ENCODE measurements around the gene AGPAT4. TPM values are rescaled to one million over a fixed set of nuclear protein-coding genes. Genes with fewer than 3 reads are reported as not detected.

Gene AGPAT4
- total RNA-seq, 1 donor from 2014 or later, result 8.3 TPM

GRCh38 chr6:161101517-161101916 is 172.3 kb downstream of the AGPAT4 start:
- H3K27me3 Mint-ChIP-seq (ENCODE audit: unreplicated experiment), result no peaks in the 10 kb centered on the region
- no peak overlapping the region for H3K4me3 Mint-ChIP-seq (ENCODE audit: unreplicated experiment)
- TF ChIP-seq, protein P1, sequence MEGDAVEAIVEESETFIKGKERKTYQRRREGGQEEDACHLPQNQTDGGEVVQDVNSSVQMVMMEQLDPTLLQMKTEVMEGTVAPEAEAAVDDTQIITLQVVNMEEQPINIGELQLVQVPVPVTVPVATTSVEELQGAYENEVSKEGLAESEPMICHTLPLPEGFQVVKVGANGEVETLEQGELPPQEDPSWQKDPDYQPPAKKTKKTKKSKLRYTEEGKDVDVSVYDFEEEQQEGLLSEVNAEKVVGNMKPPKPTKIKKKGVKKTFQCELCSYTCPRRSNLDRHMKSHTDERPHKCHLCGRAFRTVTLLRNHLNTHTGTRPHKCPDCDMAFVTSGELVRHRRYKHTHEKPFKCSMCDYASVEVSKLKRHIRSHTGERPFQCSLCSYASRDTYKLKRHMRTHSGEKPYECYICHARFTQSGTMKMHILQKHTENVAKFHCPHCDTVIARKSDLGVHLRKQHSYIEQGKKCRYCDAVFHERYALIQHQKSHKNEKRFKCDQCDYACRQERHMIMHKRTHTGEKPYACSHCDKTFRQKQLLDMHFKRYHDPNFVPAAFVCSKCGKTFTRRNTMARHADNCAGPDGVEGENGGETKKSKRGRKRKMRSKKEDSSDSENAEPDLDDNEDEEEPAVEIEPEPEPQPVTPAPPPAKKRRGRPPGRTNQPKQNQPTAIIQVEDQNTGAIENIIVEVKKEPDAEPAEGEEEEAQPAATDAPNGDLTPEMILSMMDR (IDR thresholded peaks at IDR 0.05), result peak; percentile 57
- peaks cover 48% of the 10 kb centered on the region for H3K36me3 Mint-ChIP-seq (ENCODE audit: unreplicated experiment)
- H3K27ac Mint-ChIP-seq (ENCODE audit: unreplicated experiment), result no peak overlapping the region
- H3K4me1 Mint-ChIP-seq (ENCODE audit: unreplicated experiment), result peaks cover 10% of the 10 kb centered on the region
- no peaks in the 10 kb centered on the region for H3K9me3 Mint-ChIP-seq (ENCODE audit: unreplicated experiment)
- no peak for DNase-seq (ENCODE audit: extremely low spot score, unreplicated experiment)

DNA sequence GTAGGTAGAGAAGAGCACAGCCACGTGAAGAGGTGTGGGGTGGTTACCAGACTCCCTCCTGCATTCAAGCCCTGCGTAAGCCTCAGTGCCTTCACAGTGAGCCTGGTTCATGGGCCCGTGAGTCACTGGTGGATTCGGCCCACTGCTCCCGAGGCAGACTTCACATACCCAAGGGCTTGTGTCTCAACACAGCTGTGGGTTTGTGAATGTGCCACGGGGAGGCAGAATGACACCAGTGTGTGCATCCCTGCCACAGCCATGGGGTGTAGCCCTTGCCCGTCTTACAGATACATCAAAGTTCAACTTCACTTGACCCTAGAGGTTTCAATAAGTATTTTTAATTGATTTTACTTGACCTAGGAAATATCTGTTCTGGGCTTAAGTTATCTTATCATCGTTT is 173.8 kb downstream of the AGPAT4 start:
- TF ChIP-seq, protein P1 (IDR thresholded peaks at IDR 0.05), result no peak
- Mint-ChIP-seq H3K27ac (ENCODE audit: unreplicated experiment) (no peak overlapping the region), H3K4me1 (ENCODE audit: unreplicated experiment) (peaks cover 5% of the 10 kb centered on the region), H3K36me3 (ENCODE audit: unreplicated experiment) (peaks cover 44% of the 10 kb centered on the region), H3K9me3 (ENCODE audit: unreplicated experiment) (no peaks in the 10 kb centered on the region), H3K27me3 (ENCODE audit: unreplicated experiment) (no peaks in the 10 kb centered on the region), H3K4me3 (ENCODE audit: unreplicated experiment) (no peak overlapping the region)
- DNase-seq (ENCODE audit: extremely low spot score, unreplicated experiment), result no peak

GRCh38 chr6:161095916-161096315 is 177.9 kb downstream of the AGPAT4 start:
- TF ChIP-seq, protein P1 (IDR thresholded peaks at IDR 0.05), result no peak
- Mint-ChIP-seq H3K4me1 (ENCODE audit: unreplicated experiment) (peaks cover 8% of the 10 kb centered on the region), H3K36me3 (ENCODE audit: unreplicated experiment) (peaks cover 50% of the 10 kb centered on the region), H3K9me3 (ENCODE audit: unreplicated experiment) (no peaks in the 10 kb centered on the region), H3K27me3 (ENCODE audit: unreplicated experiment) (no peaks in the 10 kb centered on the region), H3K27ac (ENCODE audit: unreplicated experiment) (no peak overlapping the region), H3K4me3 (ENCODE audit: unreplicated experiment) (no peak overlapping the region)
- no peak for DNase-seq (ENCODE audit: extremely low spot score, unreplicated experiment)

DNA sequence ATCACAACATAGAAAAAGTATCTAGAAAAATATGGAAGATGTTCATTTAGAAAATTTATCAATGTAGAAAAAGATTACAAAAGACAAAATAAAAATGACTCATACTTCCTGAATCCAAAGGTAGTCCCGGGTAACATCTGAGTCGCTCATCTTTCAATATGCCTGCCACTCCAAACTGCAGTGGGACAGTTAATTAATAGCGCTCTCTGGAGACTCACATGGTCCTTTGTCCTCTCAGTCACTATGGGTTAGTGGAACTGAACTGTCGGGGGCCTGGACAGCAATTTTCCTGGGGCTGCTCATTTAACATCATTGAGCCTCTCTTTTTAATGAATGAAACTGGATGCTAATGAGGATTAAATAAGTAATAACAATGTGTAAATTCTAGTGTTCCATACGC is 178.9 kb downstream of the AGPAT4 start:
- TF ChIP-seq, protein P1 (IDR thresholded peaks at IDR 0.05), result no peak
- no peak overlapping the region for H3K27ac Mint-ChIP-seq (ENCODE audit: unreplicated experiment)

GRCh38 chr6:161091972-161092701 is 181.7 kb downstream of the AGPAT4 start:
- no peak for DNase-seq (ENCODE audit: extremely low spot score, unreplicated experiment)
- TF ChIP-seq, protein P1 (IDR thresholded peaks at IDR 0.05), result no peak

More for the DNA sequence above, 178.9 kb downstream of the AGPAT4 start:
- H3K27me3 Mint-ChIP-seq (ENCODE audit: unreplicated experiment), result no peaks in the 10 kb centered on the region
- H3K36me3 Mint-ChIP-seq (ENCODE audit: unreplicated experiment), result peaks cover 51% of the 10 kb centered on the region
- no peak overlapping the region for H3K4me3 Mint-ChIP-seq (ENCODE audit: unreplicated experiment)
- peaks cover 8% of the 10 kb centered on the region for H3K4me1 Mint-ChIP-seq (ENCODE audit: unreplicated experiment)
- DNase-seq (ENCODE audit: extremely low spot score, unreplicated experiment), result no peak
- H3K9me3 Mint-ChIP-seq (ENCODE audit: unreplicated experiment), result no peaks in the 10 kb centered on the region

More at GRCh38 chr6:161091972-161092701, 181.7 kb downstream of the AGPAT4 start:
- Mint-ChIP-seq H3K36me3 (ENCODE audit: unreplicated experiment) (peaks cover 46% of the 10 kb centered on the region), H3K27me3 (ENCODE audit: unreplicated experiment) (no peaks in the 10 kb centered on the region), H3K4me3 (ENCODE audit: unreplicated experiment) (no peak overlapping the region), H3K27ac (ENCODE audit: unreplicated experiment) (no peak overlapping the region), H3K9me3 (ENCODE audit: unreplicated experiment) (no peaks in the 10 kb centered on the region), H3K4me1 (ENCODE audit: unreplicated experiment) (peaks cover 8% of the 10 kb centered on the region)

All from osteocyte (in vitro differentiated cells).